ENCODE data around the gene MAPK8IP2.

GRCh38 chr22:50624347-50625130 is 23.9 kb downstream of the MAPK8IP2 start:
- no peak for TF ChIP-seq CTCF (IDR thresholded peaks at IDR 0.05 in 2 of 3, conservative IDR thresholded peaks at IDR 0.05 in 1 of 3; ENCODE audit: borderline replicate concordance in 1 of 3, insufficient read depth in 1 of 3, low read depth in 2 of 3, low read length in 2 of 3)
- no peak for TF ChIP-seq EZH2 (IDR thresholded peaks at IDR 0.05)
- no peak for TF ChIP-seq SIN3A (IDR thresholded peaks at IDR 0.05; ENCODE audit: low read depth)
- TF ChIP-seq RAD21 (IDR thresholded peaks at IDR 0.05; ENCODE audit: low read depth) = no peak
